Thymus (tissue), 14 donors: Measurements from ENCODE around the gene LRIT2. TPM values are rescaled to one million over a fixed set of nuclear protein-coding genes. Genes with fewer than 3 reads are reported as not detected.
A peak's percentile ranks its signal among the peaks of the same experiment; 100 is the strongest.

Source experiments
- DNase-seq, 9 donors: peaks; one replicate each; pipeline ENCODE4 v3.0.0-alpha.2; 2013; ENCODE audit warnings: low spot score in 9 of 9, low read depth in 6 of 9, missing footprints in 1 of 9
- H3K27ac ChIP-seq, 2 donors: one replicate each; pipeline ENCODE4 v1.5.1; 2013; ENCODE audit warnings: control low read depth in 1 of 2, low read depth in 1 of 2, low read length in 1 of 2, mild to moderate bottlenecking in 1 of 2, moderate library complexity in 1 of 2
- H3K27me3 ChIP-seq, 2 donors: one replicate each; pipeline ENCODE4 v1.5.1; 2013; ENCODE audit warnings: low read length in 1 of 2; ENCODE audit not compliant: control insufficient read depth in 2 of 2, insufficient read depth in 1 of 2
- H3K36me3 ChIP-seq, 2 donors: one replicate each; pipeline ENCODE4 v1.5.1; 2013; ENCODE audit warnings: low read length in 1 of 2, mild to moderate bottlenecking in 1 of 2, moderate library complexity in 1 of 2; ENCODE audit not compliant: control insufficient read depth in 2 of 2, insufficient read depth in 2 of 2
- H3K4me1 ChIP-seq, 2 donors: one replicate each; pipeline ENCODE4 v1.5.1; 2013; ENCODE audit warnings: low read length in 2 of 2; ENCODE audit not compliant: control insufficient read depth in 2 of 2, insufficient read depth in 2 of 2
- H3K4me3 ChIP-seq, 2 donors: one replicate each; pipeline ENCODE4 v1.5.1; 2013; ENCODE audit warnings: low read length in 2 of 2, control low read depth in 1 of 2, mild to moderate bottlenecking in 1 of 2
- H3K9me3 ChIP-seq, 2 donors: one replicate each; pipeline ENCODE4 v1.5.1; 2013; ENCODE audit warnings: low read length in 1 of 2, mild to moderate bottlenecking in 1 of 2; ENCODE audit not compliant: control insufficient read depth in 2 of 2, insufficient read depth in 1 of 2
- WGBS: extraction: QIAGEN DNeasy Blood & Tissue Kit; methylation state at CpG from one replicate; pipeline ENCODE4 v1.1.7; 2013; 5-methylcytosine and 5-hydroxymethylcytosine counted together
- long read RNA-seq, 10 donors: transcript quantifications; one replicate each; lab custom pipeline, GENCODE V29; 2026
- polyA plus RNA-seq: library from polyadenylated mRNA; stranded (reverse); fragments of 200-250 nt; gene quantifications from one replicate; pipeline ENCODE4 v1.2.3, GENCODE V29; 2013
- total RNA-seq: library from RNA; stranded (reverse); fragments of 120-200 nt; gene quantifications from one replicate; pipeline ENCODE4 v1.2.4, GENCODE V29; 2013
- donor health status: healthy.

Gene LRIT2, protein sequence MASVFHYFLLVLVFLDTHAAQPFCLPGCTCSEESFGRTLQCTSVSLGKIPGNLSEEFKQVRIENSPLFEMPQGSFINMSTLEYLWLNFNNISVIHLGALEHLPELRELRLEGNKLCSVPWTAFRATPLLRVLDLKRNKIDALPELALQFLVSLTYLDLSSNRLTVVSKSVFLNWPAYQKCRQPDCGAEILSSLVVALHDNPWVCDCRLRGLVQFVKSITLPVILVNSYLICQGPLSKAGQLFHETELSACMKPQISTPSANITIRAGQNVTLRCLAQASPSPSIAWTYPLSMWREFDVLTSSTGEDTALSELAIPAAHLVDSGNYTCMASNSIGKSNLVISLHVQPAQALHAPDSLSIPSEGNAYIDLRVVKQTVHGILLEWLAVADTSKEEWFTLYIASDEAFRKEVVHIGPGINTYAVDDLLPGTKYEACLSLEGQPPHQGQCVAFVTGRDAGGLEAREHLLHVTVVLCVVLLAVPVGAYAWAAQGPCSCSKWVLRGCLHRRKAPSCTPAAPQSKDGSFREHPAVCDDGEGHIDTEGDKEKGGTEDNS
- total RNA-seq (not detected), polyA plus RNA-seq (not detected)
- long read RNA-seq, donor 1: 0 reads
- long read RNA-seq, donor 2: 0 reads
- long read RNA-seq, donor 3: 0 reads
- long read RNA-seq, donor 4: 0 reads
- long read RNA-seq, donor 5: 0 reads
- long read RNA-seq, donor 6: 0 reads
- long read RNA-seq, donor 7: 0 reads
- long read RNA-seq, donor 8: 0 reads
- long read RNA-seq, donor 9: 0 reads
- long read RNA-seq, donor 10: 0 reads

- DNase-seq: no peak
- 69% methylated on average over 6 of the region's 6 CpGs for WGBS
- Histone ChIP-seq H3K4me1 (no peaks in the 10 kb centered on the region), H3K4me3 (no peak within 1 kb of the TSS), H3K9me3 (no peaks in the 10 kb centered on the region), H3K27ac (no peak within 1 kb of the TSS), H3K27me3 (peaks cover 0 to 2% of the 10 kb centered on the region in 2 donors), H3K36me3 (no peaks in the 10 kb centered on the region)
Observed at GRCh38 chr10:84225427-84226173, at the start of gene LRIT2. LRIT2 (minus strand) TSS chr10:84225544; CDS start chr10:84225520, 24 bp downstream.

DNA sequence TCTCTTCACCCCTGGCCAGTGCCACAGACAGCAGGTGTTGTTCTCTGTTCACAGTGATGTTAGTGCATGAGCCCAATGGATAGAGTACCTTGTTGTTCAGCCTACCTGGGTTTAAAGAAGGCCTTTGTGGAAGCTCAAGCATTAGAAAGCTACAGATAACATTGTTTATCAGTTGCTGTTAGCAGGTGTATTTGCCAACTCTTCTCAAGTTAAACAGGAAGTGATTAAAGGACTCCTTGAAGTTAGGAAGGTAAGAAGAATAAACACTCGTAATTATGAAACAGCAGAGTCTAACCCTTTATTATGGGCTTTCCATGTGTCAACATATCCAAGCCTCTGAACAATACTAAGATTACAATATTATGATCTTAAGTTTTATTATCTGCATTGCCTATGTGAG, 45.4 kb upstream of the LRIT2 start:
- no peaks in the 10 kb centered on the region for H3K36me3 ChIP-seq
- H3K9me3 ChIP-seq: no peaks in the 10 kb centered on the region
- peak in 1 of 9 donors; percentile 15 for DNase-seq
- H3K27me3 ChIP-seq: peaks cover 0 to 8% of the 10 kb centered on the region in 2 donors
- H3K4me1 ChIP-seq: peaks cover 3 to 4% of the 10 kb centered on the region in 2 donors
- H3K27ac ChIP-seq: no peak overlapping the region
- H3K4me3 ChIP-seq: no peak overlapping the region
- 17% methylated on average over 1 of the region's 1 CpG for WGBS

DNA sequence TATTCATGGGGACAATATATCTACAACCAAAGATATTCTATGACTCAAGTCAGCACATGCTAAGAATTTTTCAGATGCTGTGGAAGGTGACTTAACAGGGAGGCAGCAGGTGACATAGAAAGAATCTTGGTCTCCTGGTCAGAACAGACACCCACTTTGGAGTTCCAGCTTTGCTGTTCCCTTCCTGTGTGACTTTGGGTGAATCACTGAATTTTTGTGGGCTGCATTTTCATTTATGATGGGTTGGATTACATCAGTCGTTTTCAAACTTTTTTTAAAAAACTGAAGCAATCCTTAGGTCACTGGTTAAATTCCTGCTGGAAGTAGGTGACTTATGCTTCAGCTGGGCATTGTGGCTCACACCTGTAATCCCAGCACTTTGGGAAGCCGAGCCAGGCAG, 44.4 kb upstream of the LRIT2 start:
- DNase-seq: no peak
- H3K36me3 ChIP-seq: no peaks in the 10 kb centered on the region
- H3K9me3 ChIP-seq: no peaks in the 10 kb centered on the region
- H3K4me1 ChIP-seq: peaks cover 3 to 4% of the 10 kb centered on the region in 2 donors
- H3K27ac ChIP-seq: no peak overlapping the region
- WGBS: 88% methylated on average over 2 of the region's 2 CpGs
- H3K27me3 ChIP-seq: peaks cover 0 to 4% of the 10 kb centered on the region in 2 donors
- no peak overlapping the region for H3K4me3 ChIP-seq

DNA sequence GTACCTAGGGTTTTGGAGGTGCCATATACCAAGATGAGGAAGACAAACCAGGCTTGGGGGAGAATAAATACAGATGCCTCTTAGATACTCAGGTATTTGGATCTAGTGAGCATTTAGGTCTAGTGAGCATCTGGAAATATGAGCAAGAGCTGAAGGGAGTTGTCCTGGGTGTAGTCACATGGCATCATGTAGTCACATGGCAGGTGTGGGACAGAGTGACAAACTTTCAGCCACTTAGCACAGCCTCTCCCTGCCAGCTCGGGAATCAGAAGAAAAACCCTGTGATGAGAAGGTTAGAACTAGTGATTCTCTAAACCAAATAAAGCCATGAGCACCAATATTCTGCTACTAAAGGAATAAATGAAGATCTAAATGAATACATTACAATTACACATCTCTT, 43.8 kb upstream of the LRIT2 start:
- H3K9me3 ChIP-seq: no peaks in the 10 kb centered on the region
- peaks cover 0 to 4% of the 10 kb centered on the region in 2 donors for H3K27me3 ChIP-seq
- H3K4me1 ChIP-seq: peaks cover 3 to 4% of the 10 kb centered on the region in 2 donors
- H3K4me3 ChIP-seq: no peak overlapping the region
- 93% methylated on average over 1 of the region's 1 CpG for WGBS
- H3K27ac ChIP-seq: no peak overlapping the region
- H3K36me3 ChIP-seq: no peaks in the 10 kb centered on the region
- DNase-seq: no peak

- peaks cover 0 to 9% of the 10 kb centered on the region in 2 donors for H3K27me3 ChIP-seq
- no peak overlapping the region for H3K27ac ChIP-seq
- H3K4me1 ChIP-seq: peaks cover 3 to 4% of the 10 kb centered on the region in 2 donors
- H3K36me3 ChIP-seq: no peaks in the 10 kb centered on the region
- H3K4me3 ChIP-seq: no peak overlapping the region
- 56% methylated on average over 7 of the region's 7 CpGs for WGBS
- no peaks in the 10 kb centered on the region for H3K9me3 ChIP-seq
- DNase-seq: peak in 6 of 9 donors; percentile 20 to 70 (median 45)
Observed at GRCh38 chr10:84267503-84268126, 42.3 kb upstream of the LRIT2 start.

DNA sequence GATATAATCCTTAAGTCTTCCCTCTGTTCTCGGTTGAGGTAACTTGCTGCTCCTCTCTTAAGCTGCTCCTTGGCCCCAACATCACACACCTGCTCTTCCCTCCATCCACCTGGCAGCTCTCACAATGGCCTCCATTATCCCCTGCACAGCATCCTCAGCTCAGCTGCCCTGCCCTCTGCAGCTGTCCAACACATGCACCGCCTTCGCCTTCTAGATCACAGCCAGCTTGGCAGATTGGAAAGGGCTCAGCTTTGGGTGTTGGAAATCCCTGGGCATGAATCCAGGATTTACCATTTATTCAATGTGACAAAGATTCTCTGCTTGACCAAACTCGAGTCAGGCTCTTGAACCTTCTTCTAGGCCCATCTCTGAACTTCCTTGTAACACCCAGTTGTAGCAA, 40.1 kb upstream of the LRIT2 start:
- 94% methylated on average over 4 of the region's 4 CpGs for WGBS
- H3K9me3 ChIP-seq: no peaks in the 10 kb centered on the region
- peaks cover 0 to 9% of the 10 kb centered on the region in 2 donors for H3K27me3 ChIP-seq
- H3K36me3 ChIP-seq: no peaks in the 10 kb centered on the region
- no peak for DNase-seq
- no peak overlapping the region for H3K27ac ChIP-seq
- no peak overlapping the region for H3K4me3 ChIP-seq
- H3K4me1 ChIP-seq: peaks cover under 1 to 1% of the 10 kb centered on the region in 2 donors

DNA sequence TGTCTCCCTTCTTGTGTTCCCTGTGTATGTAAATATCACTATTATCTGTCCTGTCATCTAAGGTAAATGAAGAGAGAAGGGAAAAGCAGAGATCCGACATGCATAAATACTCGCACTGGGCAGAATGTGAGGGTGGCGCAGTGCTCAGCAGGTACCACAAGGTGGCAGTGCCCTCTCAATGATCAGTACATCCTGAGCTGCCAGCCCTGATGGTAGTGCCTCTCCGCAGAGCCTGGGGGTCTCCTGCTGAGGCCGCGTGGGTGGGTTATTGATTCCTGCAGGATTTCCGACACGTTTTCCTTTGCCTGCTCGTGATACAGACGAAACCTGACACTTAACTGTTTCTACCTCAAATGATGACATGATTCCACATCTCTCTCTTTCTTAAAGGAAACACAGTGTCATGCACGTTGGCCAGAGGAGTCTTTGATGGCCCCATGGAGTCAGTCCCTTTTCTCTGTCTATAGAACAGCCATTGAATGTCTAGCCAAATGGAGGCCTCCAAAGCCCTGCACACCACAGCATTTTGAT, 39.3 kb upstream of the LRIT2 start:
- Histone ChIP-seq H3K9me3 (no peaks in the 10 kb centered on the region), H3K27me3 (peaks cover 0 to 9% of the 10 kb centered on the region in 2 donors), H3K27ac (no peak overlapping the region), H3K36me3 (no peaks in the 10 kb centered on the region), H3K4me1 (no peaks in the 10 kb centered on the region), H3K4me3 (no peak overlapping the region)
- WGBS: 8% methylated on average over 11 of the region's 11 CpGs
- DNase-seq: peak in 8 of 9 donors; percentile 29 to 72 (median 40)

DNA sequence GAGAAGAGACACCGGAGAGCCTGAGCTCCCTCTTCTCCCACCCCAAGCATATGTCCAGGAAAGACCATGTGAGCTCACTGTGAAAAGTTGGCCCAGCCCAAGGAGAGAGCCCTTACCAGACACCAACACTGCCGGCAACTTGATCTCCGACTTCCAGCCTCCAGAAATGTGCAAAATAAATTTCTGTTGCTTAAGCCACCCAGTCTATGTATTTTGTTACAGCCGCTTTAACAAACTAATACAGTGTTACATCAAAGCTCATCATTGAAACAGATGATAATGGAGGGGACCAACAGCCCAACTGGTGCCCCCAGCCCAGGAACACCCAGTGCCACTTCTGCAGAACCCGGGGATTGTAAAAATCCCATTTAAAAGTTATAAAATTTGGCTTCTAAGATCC, 38.4 kb upstream of the LRIT2 start:
- Histone ChIP-seq H3K27me3 (peaks cover 0 to 9% of the 10 kb centered on the region in 2 donors), H3K27ac (no peak overlapping the region), H3K4me3 (no peak overlapping the region), H3K9me3 (no peaks in the 10 kb centered on the region), H3K4me1 (no peaks in the 10 kb centered on the region), H3K36me3 (no peaks in the 10 kb centered on the region)
- WGBS: 94% methylated on average over 5 of the region's 5 CpGs
- DNase-seq: no peak
